GM21381 (cell line): ENCODE measurements around the gene MBNL2.

Experiments
- ATAC-seq: cut with Tn5 transposase; IDR thresholded peaks from one replicate; pipeline ENCODE4 v1.9.1; 2021; ENCODE audit warnings: mild to moderate bottlenecking, moderate library complexity; ENCODE audit not compliant: unreplicated experiment

Gene MBNL2

DNA sequence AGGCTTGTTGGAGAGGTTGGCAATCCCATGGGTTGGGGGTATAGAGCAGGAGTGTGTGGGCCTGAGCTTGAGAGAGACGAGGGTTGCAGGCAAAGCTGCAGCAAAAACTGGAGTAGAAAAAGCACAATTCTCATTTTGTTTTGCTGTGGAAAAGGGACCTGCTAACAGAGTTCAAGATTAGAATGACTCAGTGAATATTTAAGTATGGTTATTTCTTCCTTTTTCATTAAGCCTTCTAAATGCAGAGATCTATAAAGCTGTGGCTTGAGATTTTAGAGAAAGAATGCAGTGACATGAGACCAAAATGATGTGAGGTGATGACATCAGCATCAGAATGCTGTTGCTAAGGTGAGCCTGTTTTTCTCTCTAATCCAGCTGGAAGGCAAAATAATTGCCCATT, 10.8 kb upstream of the MBNL2 start:
- no peak for ATAC-seq

DNA sequence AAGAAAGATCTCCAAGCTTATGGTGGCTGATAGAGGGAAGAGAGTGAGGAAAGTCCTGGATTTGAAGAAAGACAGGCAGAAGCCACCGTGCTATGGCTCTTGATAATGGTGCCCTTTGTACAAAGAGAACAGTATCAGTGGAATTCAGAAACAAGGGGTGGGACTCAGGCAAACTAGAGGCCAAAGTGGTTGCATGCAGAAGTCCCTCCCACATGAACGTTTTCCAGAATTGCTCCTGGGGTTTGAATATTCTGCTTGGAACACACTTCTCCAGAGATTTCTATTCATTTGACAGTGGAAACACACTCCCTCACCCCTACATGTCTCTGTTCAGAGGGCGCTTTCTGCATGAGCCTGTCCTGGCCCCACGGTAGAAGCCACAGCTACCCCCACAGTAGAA, 10.1 kb upstream of the MBNL2 start:
- ATAC-seq = no peak

DNA sequence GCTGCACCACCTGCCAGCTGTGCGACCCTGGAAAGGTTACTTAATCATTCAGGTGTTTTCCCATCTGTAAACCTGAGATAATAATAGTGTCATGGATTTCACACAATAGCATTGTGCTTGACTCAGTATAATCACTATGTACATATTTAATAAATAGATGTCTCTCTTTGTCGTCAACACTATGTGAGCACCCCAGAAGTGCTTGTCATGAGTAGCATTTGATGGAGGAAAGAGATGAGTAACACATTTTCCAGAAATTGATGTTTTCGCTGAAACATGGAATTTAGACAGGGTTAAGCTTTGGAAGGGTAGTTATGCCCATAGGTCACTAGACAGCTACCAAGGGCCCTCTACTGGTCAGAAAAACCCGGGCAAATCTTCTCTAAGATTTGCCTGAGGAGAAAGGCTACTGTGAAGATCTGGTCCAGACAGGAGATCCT, 9.5 kb upstream of the MBNL2 start:
- no peak for ATAC-seq

DNA sequence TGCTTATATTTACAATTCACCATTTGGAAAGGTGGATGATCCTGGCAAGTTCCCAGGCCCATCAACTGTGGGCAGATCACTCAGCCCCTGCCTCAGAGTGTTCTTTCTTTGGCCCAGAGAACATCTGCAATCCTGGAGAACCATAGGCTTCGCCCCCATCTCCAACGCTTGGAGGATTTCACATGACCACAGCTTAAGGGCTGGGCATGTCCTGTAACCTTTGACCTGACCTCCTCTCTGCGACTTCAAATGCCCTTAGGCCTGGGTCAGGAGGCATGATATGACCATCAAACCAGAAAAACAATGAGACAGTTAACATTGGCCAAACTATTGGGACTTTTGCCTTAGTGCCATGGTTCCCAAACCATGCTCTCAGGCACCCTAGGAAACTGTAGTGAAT, 7.2 kb upstream of the MBNL2 start:
- ATAC-seq = peak; percentile 10

DNA sequence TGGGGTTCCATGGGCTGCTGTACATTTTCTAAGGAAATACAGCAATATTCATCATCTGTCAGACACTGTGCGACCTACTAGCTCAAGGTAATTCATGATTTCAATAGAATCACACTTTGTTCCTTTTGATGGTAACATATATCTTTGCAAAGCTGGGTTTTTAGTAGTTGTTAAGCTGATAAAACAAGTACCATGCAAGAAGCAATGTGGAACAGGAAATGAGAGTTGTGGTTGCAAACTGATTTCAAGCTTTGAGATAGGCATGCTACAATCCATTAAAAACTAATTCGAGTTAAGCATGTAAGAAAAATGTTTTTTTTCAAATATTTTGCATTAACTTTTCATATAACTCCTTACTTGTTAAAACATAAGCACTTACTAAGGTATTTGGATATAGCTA, 6.8 kb upstream of the MBNL2 start:
- peak; percentile 71 for ATAC-seq

DNA sequence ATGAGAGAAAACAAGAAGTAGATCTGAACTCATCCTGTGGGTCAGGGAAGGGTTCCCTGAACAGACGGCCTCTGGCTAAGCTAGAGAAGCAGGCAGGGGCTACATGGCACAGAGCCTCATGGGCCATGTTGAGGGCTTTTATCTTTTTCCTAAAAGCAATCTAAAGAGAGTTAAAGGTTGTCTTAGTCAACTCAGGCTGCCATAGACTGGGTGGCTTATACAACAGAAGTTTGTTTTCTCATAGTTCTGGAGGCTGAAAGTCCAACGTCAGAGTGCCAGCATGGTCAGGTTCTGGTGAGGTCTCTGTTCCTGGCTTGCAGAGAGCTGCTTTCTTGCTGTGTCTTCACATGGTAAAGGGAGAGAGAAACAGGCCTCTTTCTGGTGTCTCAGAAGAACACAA, 2.9 kb upstream of the MBNL2 start:
- ATAC-seq = no peak

DNA sequence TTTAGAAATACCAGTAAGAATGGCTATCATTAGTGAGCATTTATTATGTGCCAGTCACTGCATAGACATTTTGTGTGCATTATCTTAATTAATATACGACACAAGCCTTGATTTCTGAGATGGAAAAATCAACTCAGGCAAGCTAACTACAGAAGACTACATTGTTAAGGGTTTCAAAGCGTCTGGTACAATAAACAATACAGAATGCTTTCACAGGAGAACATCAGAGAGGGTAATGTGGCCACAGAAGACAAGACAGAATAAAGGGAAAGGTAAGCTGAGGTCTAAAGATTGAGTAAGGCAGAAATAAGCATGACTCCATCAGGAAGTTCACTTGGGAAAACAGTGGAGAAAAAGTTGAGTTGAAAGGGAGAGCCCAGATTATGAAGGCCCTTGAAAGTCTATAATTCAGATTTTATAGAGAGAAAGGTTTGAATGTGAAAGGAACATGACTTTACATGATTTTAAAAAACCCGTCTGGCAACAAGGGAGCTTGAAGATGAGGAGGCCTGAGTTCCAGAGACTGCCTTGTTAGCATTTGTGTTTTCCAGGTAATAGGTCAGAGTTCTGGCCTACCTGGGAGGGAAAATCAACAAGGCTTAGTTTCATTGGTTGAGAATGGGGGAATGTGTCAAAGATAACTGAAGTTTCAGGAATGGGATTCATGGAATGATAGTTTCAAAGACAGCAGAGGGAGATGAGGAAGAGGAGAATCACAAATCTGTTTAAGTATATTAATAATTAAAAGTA, 1.8 kb upstream of the MBNL2 start:
- no peak for ATAC-seq

DNA sequence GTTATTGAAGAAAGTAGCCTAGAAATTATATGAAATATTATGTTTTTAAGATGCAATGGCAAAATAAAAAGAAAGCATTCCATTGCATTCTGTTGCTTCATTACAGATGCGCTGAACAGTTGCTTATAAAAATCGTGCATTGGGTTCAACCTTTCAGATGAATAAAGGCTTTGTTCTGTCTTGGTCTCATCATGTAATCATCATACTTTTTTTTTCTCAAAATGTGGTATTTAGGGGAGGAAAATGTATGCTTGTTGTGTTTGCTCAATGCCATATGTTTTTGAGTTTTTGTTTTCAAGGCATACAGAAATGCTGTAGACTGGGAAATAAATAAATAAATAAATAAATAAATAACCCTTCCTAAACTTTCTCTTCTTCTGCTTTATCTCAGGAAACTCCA, 1.1 kb upstream of the MBNL2 start:
- no peak for ATAC-seq

DNA sequence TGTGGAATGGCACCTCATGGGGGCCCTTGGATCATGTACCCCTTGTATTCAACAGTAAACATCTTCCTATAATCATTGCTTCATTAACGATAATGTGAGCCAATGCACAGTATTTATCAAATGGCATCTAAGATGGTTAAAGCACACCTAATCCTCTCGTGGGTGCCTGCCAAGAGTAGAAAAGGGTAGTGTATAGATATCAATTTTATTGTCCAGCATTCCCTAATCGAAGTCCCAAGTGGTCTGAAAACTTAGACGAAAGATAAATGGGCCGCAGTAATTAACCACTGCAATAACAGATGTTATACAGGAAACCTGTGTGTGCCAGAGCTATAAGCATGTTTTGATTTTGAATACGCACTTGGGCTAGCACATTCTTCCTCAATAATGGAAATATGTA, 667 bp upstream of the MBNL2 start:
- no peak for ATAC-seq

DNA sequence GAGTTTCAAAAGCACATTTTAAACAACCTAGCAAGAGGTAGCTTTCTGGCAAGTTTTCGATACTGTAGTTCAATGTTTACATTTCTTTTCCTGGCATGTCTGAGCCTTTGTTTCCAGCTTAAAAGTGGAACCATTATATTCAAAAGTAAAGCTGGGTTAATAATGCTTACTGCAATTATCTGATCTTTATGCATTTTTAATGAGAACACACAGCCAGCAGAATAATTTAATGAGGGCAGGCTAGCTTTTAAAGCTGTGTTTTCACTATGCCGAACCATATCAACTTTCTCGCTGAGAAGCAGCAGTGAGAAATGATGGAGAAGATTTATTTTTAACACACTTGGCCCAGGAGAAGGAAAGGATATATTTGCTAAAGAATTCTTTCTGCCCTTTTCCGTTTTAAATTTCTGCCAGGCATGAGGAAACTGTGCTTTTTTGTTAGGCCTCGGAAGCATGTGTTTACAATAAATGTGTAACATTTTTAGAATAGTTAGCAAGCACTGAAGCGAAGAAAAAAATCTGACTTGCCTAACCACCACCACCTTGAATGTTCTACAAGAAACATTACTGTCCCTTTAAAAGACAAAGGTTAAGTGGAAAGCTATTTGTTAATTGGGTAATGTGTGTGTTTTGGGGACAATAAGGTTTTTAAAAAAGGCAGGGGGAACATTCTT, 1.0 kb downstream of the MBNL2 start:
- ATAC-seq = no peak

DNA sequence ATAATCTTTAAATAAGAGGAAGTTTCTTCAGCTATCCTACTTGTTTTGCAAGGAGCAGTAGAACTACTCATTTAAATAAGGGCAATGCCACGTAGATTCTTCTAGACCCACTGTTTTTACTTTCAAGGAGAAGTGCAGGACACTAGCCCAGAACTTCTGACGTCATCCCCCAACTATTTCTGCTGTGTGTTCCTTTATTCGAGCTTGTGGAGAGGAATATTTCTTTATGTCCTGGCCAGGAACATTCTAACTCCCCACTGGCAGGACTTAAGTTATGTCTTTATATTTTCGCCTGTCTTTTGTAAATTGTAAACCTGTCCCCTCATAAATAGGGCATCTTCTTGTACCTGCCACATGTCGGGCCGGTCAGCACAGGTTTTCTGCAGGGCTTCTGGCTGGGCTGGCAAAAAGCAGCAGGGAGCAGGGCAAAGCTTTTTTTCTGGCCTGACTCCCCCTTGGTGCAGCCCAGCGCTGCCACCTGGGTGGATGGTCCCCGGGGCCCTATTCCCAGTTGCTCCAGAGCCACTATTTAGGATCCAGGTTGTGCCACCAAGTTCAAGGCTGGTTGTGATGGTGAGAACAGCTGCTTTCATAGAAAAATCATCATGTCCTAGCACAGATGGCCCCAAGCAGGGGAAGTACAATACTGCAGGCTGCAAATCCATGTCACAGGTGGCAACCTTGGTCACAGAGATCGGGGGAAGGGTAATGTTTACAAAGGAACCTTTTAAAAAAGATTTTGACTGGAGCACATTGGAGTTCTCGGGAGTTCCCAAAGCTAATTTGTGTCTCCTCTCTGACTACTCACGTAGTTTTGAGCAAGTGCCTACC, 1.8 kb downstream of the MBNL2 start:
- no peak for ATAC-seq

DNA sequence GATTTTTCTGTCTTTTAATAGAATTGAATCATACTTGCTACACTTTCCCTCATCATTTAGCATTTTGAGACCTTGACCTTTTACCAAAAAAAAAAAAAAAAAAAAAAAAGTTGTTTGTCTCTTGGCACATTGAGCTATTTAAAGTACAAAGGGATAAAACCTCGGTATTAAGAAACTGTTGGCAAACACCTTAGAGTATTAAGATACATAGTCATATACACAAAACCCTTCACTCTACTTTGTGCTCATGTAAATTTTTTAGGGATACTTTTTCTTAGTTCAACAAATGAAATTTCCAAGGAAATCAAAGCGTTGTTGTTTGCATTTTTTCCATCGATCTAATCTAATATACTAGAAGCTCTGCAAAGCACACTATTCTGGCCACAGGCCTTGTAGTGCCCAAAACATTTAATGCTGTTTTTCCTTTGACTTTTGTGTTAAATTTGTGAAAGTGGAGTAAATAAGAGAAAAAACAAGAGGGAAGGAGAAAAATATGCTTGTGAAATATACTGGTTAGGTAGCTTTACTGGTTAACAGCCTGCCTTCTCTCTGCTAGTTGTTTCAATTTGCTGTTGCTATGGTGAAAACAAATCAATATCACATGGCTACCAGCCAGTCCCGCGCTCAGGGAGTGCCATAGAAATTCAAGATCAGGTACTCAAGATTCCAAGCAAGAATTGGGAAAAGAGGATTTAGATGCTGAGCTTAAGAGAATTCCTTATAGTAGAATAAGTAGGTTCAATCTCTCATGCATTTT, 2.6 kb downstream of the MBNL2 start:
- ATAC-seq = no peak

DNA sequence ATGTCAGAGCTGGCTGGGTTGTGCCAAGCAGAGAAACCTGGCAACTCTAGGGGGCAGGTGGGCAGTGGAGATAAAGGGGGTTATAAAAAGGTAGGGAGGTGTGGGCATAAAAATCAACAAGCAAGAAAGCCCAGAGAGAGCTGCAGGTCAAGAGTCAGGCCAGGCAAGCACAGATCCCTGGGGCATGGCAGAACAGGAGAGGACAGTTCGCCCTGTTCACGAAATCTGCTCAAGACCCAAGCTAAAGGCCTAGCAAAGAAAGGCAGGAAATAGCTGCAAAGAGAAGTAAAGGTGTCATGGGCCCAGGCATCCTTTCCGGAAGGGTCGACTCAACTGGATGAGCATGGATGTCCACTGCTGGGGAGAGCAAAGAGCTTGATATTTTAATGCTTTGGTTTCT, 3.4 kb downstream of the MBNL2 start:
- ATAC-seq = no peak

DNA sequence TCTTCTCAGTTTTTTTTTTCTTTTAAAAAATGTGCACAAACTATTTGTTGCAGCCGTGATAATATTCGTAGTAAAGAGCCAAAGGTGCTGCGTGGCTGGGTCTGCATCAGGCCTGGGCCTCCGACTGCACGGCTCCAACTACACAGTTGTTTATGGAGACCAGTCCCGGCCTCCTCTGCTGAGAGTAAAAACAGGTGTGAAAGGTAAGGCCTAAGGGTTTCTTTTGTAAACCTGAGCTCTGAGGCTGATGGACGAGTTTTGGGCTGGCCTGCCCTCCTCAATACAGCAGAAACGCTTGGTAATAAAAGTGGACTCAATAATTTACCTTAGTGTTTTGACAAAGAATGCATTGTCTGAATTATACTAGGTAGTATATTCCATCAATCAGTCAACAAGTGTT, 3.9 kb downstream of the MBNL2 start:
- ATAC-seq = no peak

DNA sequence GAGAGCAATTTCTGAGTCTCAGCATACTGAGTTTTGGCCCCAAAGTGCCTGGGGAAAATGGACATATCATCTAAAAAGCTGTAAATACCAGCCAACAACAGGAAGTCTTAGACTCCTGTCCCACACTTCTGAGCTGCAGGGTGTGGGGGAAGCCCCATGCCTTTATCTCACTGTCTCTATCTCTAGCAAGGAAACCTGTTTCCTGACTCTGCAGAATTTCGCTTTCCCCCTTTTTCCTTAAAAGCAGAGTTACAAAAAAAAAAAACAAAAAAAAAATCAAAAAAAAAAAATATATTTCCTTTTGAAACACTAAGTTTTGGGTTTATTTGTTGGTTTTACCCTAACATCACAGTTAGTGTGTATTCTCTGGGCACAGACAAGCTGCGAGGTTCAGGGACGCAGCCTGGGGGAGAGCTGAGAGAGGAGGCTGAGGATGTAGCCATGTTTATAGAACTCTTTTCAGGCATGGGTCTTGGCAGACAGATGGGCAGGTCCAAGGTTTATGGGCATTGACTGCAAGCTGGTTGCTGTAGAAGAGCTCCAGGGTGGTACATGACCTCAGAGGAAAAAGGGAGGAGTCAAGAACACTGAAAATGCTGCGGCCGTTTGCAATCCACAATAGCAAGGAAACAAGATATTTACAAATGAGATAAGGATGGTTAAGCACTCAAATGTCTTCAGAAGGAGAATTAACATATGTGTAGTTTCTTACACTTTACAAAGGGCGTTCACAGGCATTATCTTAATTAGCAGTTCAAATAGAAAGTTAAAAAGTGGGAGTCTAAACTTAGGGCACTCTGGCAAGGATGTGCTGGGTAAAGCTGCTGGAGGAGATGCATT, 4.9 kb downstream of the MBNL2 start:
- peak; percentile 45 for ATAC-seq

DNA sequence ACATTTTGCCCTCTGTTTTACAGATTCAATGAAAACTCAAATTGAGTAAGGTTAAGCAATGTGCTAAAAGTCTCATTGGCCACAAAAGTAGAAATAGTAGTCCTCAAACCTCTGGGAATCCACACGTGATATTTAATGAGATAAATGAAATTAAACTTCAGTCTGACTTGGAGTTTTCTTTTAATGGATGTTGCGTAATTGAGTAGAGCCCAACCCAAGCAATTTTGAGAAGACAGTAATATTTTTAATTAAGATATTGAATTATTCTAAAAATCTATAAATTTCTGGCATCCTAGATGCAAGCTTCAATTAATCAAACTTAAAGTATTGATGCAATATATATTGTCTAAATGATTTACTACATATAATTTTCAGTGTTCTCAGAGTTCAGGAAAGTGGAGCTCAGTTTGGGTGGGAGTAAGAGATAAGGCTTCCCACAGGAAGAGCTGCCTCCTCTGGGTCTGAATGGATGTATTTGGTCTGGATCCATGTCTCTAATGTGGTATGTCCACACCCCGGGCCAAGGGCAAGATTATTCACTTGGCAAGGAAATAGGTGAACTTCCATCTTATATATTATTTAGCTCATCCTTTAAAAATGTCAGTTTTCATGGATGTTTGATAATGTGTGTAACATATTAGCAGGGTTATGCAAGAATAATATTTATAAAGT, 6.9 kb downstream of the MBNL2 start:
- no peak for ATAC-seq

DNA sequence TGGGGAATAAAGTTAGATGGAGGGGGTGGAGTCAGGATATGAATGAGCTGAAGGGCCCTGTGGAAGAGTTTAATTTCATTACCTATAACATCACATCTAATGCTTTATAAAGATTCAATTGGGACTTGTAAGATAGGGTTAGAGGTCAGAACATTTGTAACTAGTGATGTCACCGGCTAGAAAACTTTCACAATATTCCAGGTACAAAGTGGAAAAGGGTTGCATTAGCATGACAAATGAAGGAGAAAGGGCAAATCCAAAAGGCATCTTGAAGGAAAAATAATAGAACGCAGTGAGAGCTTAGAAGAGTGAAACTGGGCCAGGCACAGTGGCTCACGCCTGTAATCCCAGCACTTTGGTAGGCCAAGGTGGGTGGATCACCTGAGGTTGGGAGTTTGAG, 7.6 kb downstream of the MBNL2 start:
- no peak for ATAC-seq

DNA sequence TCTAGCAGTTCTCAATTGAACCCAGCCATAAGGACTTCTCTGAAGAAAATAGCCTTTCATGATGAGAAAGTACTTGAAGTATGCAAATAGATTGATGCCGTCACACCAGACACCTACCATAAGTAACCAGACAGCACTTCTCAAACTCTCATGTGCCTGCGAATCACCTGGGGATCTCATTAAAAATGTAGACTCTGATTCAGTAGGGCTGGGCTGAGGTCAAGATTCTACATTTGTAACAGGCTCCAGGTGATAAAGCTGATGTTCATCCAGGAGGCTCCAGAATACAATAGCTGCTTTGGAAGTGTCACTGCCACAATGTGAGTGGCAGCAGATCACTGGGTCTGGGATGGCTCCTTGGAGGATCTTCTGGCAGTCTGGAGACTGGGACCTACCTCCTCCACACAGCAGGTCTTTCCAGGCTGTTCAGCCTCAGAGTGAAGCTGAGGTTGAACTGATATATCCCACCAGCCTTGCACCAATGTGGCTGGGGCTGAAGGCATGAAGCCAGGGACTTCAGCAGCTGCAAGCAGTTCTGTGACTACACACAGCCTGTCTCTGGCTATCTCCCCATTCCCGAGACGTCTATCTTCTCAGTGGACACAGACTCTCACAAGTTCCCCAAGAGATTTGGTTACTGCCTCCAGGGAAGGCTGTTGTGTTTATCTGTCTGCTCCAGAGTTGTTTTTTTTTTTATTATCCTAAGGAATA, 9.1 kb downstream of the MBNL2 start:
- ATAC-seq = no peak

DNA sequence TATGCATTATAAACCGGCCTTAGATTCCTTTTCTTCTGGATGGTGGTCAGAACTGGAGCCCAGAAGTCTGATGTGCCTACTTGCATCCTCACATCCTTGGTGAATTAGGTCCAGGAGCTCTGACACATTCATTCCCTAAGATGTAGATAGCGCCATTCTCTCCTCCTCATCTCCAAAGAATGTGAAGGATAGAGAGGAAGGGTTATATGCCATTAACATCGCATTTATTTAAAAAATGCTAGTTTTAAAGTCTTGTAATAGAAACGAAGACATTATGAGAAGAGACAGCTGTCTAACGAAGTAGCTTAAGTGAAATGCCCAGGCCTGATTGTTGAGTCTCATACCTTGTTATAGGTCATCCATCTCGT, 9.7 kb downstream of the MBNL2 start:
- no peak for ATAC-seq
